ENCODE measurements around the gene ENPP7.

ENPP7 gene

DNA sequence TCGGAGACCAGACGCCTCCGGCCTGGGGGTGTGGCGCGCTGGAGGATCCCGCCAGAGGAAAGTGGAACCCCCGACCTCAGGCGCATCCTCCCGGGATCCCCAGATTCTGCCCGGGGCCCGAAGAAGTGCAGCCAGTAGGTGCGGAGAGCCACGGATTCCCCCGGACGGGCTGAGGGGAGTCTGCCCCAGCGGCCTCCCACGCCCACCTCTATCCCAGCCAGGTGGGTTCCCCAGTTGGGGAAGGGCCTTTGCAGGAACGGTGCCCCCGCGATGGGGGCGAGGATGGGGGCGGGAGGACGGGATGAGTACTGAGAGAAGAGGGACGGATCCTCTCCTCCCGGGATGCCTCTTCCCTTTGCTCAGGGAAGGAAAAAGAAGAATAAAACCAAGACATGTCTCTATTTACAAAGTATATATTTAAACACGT lies 61.0 kb downstream of the ENPP7 start:
- TF ChIP-seq EGR1 (IDR thresholded peaks at IDR 0.05) (no peak), TCF12 (IDR thresholded peaks at IDR 0.05; ENCODE audit: low read depth) (no peak), CREB1 (IDR thresholded peaks at IDR 0.05; ENCODE audit: low read depth) (no peak), ZBTB7A (IDR thresholded peaks at IDR 0.05; ENCODE audit: low read depth) (no peak), TAF1 (IDR thresholded peaks at IDR 0.05; ENCODE audit: low read depth) (no peak), MAX (IDR thresholded peaks at IDR 0.05) (no peak), TEAD4 (IDR thresholded peaks at IDR 0.05) (no peak), NFIC (IDR thresholded peaks at IDR 0.05) (no peak), RAD21 (IDR thresholded peaks at IDR 0.05; ENCODE audit: low read depth) (no peak), YY1 (IDR thresholded peaks at IDR 0.05; ENCODE audit: low read depth) (no peak), FOXM1 (IDR thresholded peaks at IDR 0.05; ENCODE audit: borderline replicate concordance, low read depth) (no peak), CEBPB (IDR thresholded peaks at IDR 0.05) (no peak), EP300 (IDR thresholded peaks at IDR 0.05; ENCODE audit: borderline replicate concordance) (no peak), REST (IDR thresholded peaks at IDR 0.05; ENCODE audit: low read depth) (no peak)
- TF ChIP-seq, protein P1, sequence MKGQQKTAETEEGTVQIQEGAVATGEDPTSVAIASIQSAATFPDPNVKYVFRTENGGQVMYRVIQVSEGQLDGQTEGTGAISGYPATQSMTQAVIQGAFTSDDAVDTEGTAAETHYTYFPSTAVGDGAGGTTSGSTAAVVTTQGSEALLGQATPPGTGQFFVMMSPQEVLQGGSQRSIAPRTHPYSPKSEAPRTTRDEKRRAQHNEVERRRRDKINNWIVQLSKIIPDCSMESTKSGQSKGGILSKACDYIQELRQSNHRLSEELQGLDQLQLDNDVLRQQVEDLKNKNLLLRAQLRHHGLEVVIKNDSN (IDR thresholded peaks at IDR 0.05): no peak

All from Ishikawa (cell line).